HG02852 (cell line): ENCODE measurements around the gene RPS6KA4.

Experiments used
- ATAC-seq: cut with Tn5 transposase; IDR thresholded peaks from one replicate; pipeline ENCODE4 v1.9.1; 2021; ENCODE audit warnings: mild to moderate bottlenecking, moderate library complexity; ENCODE audit not compliant: unreplicated experiment

The RPS6KA4 gene

GRCh38 chr11:64344787-64345186 lies 14.2 kb upstream of the RPS6KA4 start:
- ATAC-seq: no peak

GRCh38 chr11:64347193-64347867 lies 11.6 kb upstream of the RPS6KA4 start:
- no peak for ATAC-seq

GRCh38 chr11:64348383-64349024 lies 10.5 kb upstream of the RPS6KA4 start:
- no peak for ATAC-seq

- ATAC-seq: no peak
Measured at GRCh38 chr11:64349025-64349387, 10.0 kb upstream of the RPS6KA4 start.

- no peak for ATAC-seq
Measured at GRCh38 chr11:64349404-64349803, 9.6 kb upstream of the RPS6KA4 start.

GRCh38 chr11:64351136-64351631 lies 7.8 kb upstream of the RPS6KA4 start:
- ATAC-seq: no peak

GRCh38 chr11:64352099-64352994 lies 6.6 kb upstream of the RPS6KA4 start:
- no peak for ATAC-seq

- ATAC-seq: no peak
Measured at GRCh38 chr11:64352995-64353714, 5.8 kb upstream of the RPS6KA4 start.

- no peak for ATAC-seq
Measured at GRCh38 chr11:64353715-64354506, 5.1 kb upstream of the RPS6KA4 start.

- no peak for ATAC-seq
Measured at GRCh38 chr11:64355078-64355940, 3.7 kb upstream of the RPS6KA4 start.

- no peak for ATAC-seq
Measured at GRCh38 chr11:64356498-64357411, 2.2 kb upstream of the RPS6KA4 start.

- ATAC-seq: no peak
Measured at GRCh38 chr11:64357446-64357845, 1.5 kb upstream of the RPS6KA4 start.

- no peak for ATAC-seq
Measured at GRCh38 chr11:64357904-64358535, 942 bp upstream of the RPS6KA4 start.

- ATAC-seq: no peak
Measured at GRCh38 chr11:64358536-64358906, 441 bp upstream of the RPS6KA4 start.

- no peak for ATAC-seq
Measured at GRCh38 chr11:64359712-64360445, 917 bp downstream of the RPS6KA4 start.

- ATAC-seq: no peak
Measured at GRCh38 chr11:64360448-64360921, 1.5 kb downstream of the RPS6KA4 start.

GRCh38 chr11:64361659-64362058 lies 2.7 kb downstream of the RPS6KA4 start:
- no peak for ATAC-seq
